A673 (cell line): ENCODE data around the gene LRP8. TPM values are rescaled to one million over a fixed set of nuclear protein-coding genes. Genes with fewer than 3 reads are reported as not detected.
A peak's percentile ranks its signal among the peaks of the same experiment; 100 is the strongest.

Experiments
- Bru-seq: library from RNA; stranded (reverse); fragments of 400-500 nt; gene quantifications from one replicate; lab custom pipeline; 2021; lab: Mats Ljungman, UMichigan
- BruChase-seq, 2 experiments: library from RNA; stranded (reverse); fragments of 400-500 nt; gene quantifications; one replicate each; lab custom pipeline; 2021; lab: Mats Ljungman, UMichigan
- BruUV-seq: library from RNA; stranded (reverse); fragments of 400-500 nt; replicated peaks from 2 replicates; lab custom pipeline; 2021; lab: Mats Ljungman, UMichigan
- CTCF ChIA-PET: fragments of 300-600 bp; sonication (Branson Sonifier 250); formaldehyde crosslinking; loops from one replicate; lab custom pipeline; 2022; ENCODE audit warnings: antibody characterized with exemption; lab: Charles Lee
- POLR2A ChIA-PET: fragments of 300-600 bp; sonication (Branson Sonifier 250); formaldehyde crosslinking; loops from one replicate; lab custom pipeline; 2022; ENCODE audit warnings: antibody characterized with exemption; ENCODE audit not compliant: low non-redundant PET; lab: Charles Lee
- DNase-seq: peaks from one replicate; pipeline ENCODE4 v3.0.0-alpha.2; 2015; ENCODE audit warnings: low spot score
- H3K27ac ChIP-seq: fragments of 200-600 bp; sonication (generic); 2 replicates; pipeline ENCODE4 v1.5.1; 2016; ENCODE audit warnings: mixed run types, low read depth, mild to moderate bottlenecking, mixed read lengths, antibody characterized with exemption, low read length; ENCODE audit not compliant: poor library complexity, severe bottlenecking
- H3K27me3 ChIP-seq: fragments of 200-600 bp; sonication (generic); replicated peaks from 2 replicates; pipeline ENCODE4 v1.6.1; 2017; ENCODE audit warnings: mixed run types, low read depth, mild to moderate bottlenecking, mixed read lengths, antibody characterized with exemption, low read length; ENCODE audit not compliant: insufficient read depth, poor library complexity
- H3K36me3 ChIP-seq: fragments of 200-600 bp; sonication (generic); 2 replicates; pipeline ENCODE4 v1.6.1; 2016; ENCODE audit warnings: mixed run types, mild to moderate bottlenecking, mixed read lengths, antibody characterized with exemption, low read length; ENCODE audit not compliant: insufficient read depth, poor library complexity, severe bottlenecking
- H3K4me1 ChIP-seq: fragments of 200-600 bp; sonication (generic); 2 replicates; pipeline ENCODE4 v1.6.1; 2017; ENCODE audit warnings: mixed run types, mild to moderate bottlenecking, mixed read lengths, antibody characterized with exemption, low read length; ENCODE audit not compliant: insufficient read depth, poor library complexity, severe bottlenecking
- H3K4me3 ChIP-seq: fragments of 200-600 bp; sonication (generic); 2 replicates; pipeline ENCODE4 v1.5.1; 2016; ENCODE audit warnings: low read depth, mixed run types, mild to moderate bottlenecking, mixed read lengths, low read length; ENCODE audit not compliant: poor library complexity, severe bottlenecking
- H3K9me3 ChIP-seq: fragments of 200-600 bp; sonication (generic); 2 replicates; pipeline ENCODE4 v1.6.1; 2016; ENCODE audit warnings: mixed run types, low read depth, mild to moderate bottlenecking, mixed read lengths, antibody characterized with exemption, low read length; ENCODE audit not compliant: poor library complexity, severe bottlenecking
- EZH2 ChIP-seq: fragments of 200-600 bp; sonication (generic); IDR thresholded peaks from 2 replicates; pipeline ENCODE4 v1.6.1; 2017; ENCODE audit warnings: borderline replicate concordance, low read depth, mild to moderate bottlenecking, mixed read lengths, antibody characterized with exemption, low read length; ENCODE audit not compliant: poor library complexity, severe bottlenecking
- intact Hi-C: fragments of 100-400 bp; cut with micrococcal nuclease; formaldehyde crosslinking; loops from one replicate; pipeline ENCODE4 v1.10.0; 2022; ENCODE audit not compliant: unreplicated experiment
- long read RNA-seq: library from polyadenylated mRNA; stranded (forward); transcript quantifications from one replicate; pipeline ENCODE4 v2.0.0, GENCODE V29; 2022
- total RNA-seq: library from RNA; stranded (reverse); gene quantifications from 2 replicates; pipeline ENCODE4 v1.2.3, GENCODE V29; 2021
- TF ChIP-seq, protein P1 (sequence below): fragments of 300-800, 200-600 bp; sonication (generic); conservative IDR thresholded peaks from 2 replicates; pipeline ENCODE4 v1.5.1; 2017; ENCODE audit warnings: low read depth, mild to moderate bottlenecking, antibody characterized with exemption, low read length, moderate library complexity, mixed read lengths

LRP8 gene
- 24.6 and 24.7 TPM in 2 replicates for total RNA-seq
- percentile 68 among the genes with signal in this experiment for Bru-seq, nascent RNA
- percentile 80 among the genes with signal in this experiment for BruChase-seq, experiment 1, labeled RNA remaining after a 2-hour chase
- BruChase-seq, experiment 2, labeled RNA remaining after a 6-hour chase: percentile 74 among the genes with signal in this experiment
- long read RNA-seq, partial matches to known transcripts: 5 of 33 reads
- long read RNA-seq, other reads (novel, unspliced or antisense): 27 of 33 reads

DNA sequence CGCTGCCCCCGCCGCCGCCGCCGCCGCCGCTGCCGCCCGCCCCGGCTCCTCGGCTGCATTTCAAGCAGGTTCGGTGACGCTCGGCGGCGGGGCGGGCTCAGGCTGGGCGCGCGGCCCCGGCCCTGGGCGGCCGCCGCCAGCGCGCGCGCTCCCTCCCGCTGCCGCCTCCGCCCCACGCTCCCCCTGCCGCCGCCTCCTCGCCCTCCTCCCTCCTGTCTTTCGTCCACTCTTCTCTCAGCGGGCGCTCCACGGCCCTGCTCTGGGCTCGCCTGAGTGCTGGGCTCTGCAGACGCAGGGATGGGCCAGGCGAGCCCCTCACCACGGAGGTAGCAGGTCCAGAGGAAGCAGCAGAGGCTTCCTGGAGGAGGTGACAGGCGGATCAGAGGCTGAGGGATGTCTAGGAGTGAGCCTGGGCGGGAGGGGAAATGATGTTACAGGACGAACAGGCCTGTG is at the start of gene LRP8:
TSS of gene LRP8 (minus strand) at position 62 of the 453 bp plus-strand sequence. CDS start 158 bp downstream, outside the sequence.
- intact Hi-C loops: no loop called here
- ChIA-PET CTCF (no interaction called here), POLR2A (no interaction called here)
- peak within 1 kb of the TSS; percentile 80 for H3K4me3 ChIP-seq
- peak; percentile 67 for DNase-seq
- H3K27ac ChIP-seq: peak within 1 kb of the TSS; percentile 84
- BruUV-seq: no TSS peak
- no peaks in the 10 kb centered on the region for H3K9me3 ChIP-seq
- H3K36me3 ChIP-seq: no peaks in the 10 kb centered on the region
- H3K4me1 ChIP-seq: peaks cover 9% of the 10 kb centered on the region
- TF ChIP-seq, protein P1, sequence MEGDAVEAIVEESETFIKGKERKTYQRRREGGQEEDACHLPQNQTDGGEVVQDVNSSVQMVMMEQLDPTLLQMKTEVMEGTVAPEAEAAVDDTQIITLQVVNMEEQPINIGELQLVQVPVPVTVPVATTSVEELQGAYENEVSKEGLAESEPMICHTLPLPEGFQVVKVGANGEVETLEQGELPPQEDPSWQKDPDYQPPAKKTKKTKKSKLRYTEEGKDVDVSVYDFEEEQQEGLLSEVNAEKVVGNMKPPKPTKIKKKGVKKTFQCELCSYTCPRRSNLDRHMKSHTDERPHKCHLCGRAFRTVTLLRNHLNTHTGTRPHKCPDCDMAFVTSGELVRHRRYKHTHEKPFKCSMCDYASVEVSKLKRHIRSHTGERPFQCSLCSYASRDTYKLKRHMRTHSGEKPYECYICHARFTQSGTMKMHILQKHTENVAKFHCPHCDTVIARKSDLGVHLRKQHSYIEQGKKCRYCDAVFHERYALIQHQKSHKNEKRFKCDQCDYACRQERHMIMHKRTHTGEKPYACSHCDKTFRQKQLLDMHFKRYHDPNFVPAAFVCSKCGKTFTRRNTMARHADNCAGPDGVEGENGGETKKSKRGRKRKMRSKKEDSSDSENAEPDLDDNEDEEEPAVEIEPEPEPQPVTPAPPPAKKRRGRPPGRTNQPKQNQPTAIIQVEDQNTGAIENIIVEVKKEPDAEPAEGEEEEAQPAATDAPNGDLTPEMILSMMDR: no peak
- TF ChIP-seq EZH2: no peak
- no peaks in the 10 kb centered on the region for H3K27me3 ChIP-seq

DNA sequence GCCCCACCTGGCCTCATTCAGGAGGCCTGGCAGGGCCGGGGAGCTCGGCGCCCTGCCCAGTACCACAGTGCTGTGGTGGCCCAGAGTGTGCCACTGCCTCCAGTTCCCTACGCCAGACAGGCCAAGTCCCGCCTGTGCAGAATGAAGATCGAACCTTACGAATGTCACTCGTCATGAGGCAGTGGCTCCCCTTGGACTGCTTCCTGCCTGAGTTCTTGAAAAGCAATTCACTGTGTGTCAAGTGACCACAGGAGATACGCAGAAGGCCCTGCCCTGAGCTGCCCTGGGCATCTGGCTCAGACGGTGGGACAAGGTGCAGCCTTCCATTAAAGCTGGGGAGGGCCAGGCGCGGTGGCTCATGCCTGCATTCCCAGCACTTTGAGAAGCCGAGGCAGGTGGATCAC is 49.6 kb upstream of the LRP8 start:
- ChIA-PET POLR2A (no interaction called here), CTCF (no interaction called here)
- no peaks in the 10 kb centered on the region for H3K36me3 ChIP-seq
- DNase-seq: no peak
- no TSS peak for BruUV-seq
- H3K4me3 ChIP-seq: no peak overlapping the region
- intact Hi-C loops: no loop called here
- H3K27me3 ChIP-seq: no peaks in the 10 kb centered on the region
- TF ChIP-seq, protein P1: no peak
- no peak for TF ChIP-seq EZH2
- H3K9me3 ChIP-seq: no peaks in the 10 kb centered on the region
- no peak overlapping the region for H3K27ac ChIP-seq
- no peaks in the 10 kb centered on the region for H3K4me1 ChIP-seq

DNA sequence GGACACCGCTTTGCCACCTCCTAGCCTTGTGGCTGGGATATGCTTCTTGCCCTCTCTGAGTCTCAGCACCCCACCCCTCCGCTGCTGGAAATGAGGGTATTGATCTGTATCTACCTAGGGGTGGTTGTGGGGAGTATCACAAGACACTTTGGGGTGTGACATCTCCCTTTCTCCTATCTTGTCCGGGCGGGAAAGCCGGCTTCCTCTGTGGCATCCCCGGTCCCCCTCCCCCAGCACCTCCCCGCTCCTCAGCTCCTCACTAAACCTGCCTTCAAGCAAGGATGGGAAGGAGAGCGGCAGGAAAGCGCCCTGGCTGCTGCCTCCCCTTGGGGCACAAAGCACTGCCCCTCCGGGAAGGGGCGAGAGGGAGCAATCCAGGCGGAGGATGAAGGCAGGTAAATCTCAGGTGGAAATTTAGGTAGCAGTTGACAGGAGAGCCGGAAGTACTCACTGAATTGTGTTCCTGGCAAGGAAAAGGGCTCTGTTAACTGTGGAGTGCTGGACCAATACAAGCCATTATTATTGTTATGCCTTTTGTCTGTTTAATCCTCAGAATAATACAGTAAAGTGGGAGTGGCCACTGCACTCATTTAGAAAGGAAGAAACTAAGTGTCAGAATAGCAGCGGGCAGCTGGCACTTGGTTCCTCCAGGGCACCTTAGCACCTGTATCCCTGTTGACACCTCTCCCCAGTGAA is 49.0 kb upstream of the LRP8 start:
- H3K27ac ChIP-seq: no peak overlapping the region
- H3K36me3 ChIP-seq: no peaks in the 10 kb centered on the region
- DNase-seq: no peak
- no peak overlapping the region for H3K4me3 ChIP-seq
- H3K4me1 ChIP-seq: no peaks in the 10 kb centered on the region
- ChIA-PET CTCF (no interaction called here), POLR2A (no interaction called here)
- no TSS peak for BruUV-seq
- no peak for TF ChIP-seq EZH2
- no peaks in the 10 kb centered on the region for H3K9me3 ChIP-seq
- no peaks in the 10 kb centered on the region for H3K27me3 ChIP-seq
- intact Hi-C loops: no loop called here
